Karpas-422 (cell line): ENCODE data around the gene IGLL5. TPM values are rescaled to one million over a fixed set of nuclear protein-coding genes. Genes with fewer than 3 reads are reported as not detected.

Experiments
- DNase-seq: peaks from one replicate; pipeline ENCODE4 v3.0.0-alpha.2; 2015
- H2AFZ ChIP-seq: fragments of 200-600 bp; sonication (generic); 2 replicates; pipeline ENCODE4 v1.6.1; 2014; ENCODE audit warnings: antibody characterized with exemption, low read length, mixed read lengths
- H3K27ac ChIP-seq: fragments of 200-600 bp; sonication (generic); 2 replicates; pipeline ENCODE4 v1.5.1; 2014; ENCODE audit warnings: mild to moderate bottlenecking, low read length, moderate library complexity
- H3K27me3 ChIP-seq: fragments of 200-600 bp; sonication (generic); 2 replicates; pipeline ENCODE4 v1.6.1; 2014; ENCODE audit warnings: low read length, mixed read lengths
- H3K36me3 ChIP-seq: fragments of 200-600 bp; sonication (generic); 2 replicates; pipeline ENCODE4 v1.6.1; 2014; ENCODE audit warnings: low read length, mixed read lengths; ENCODE audit not compliant: insufficient read depth
- H3K4me1 ChIP-seq: fragments of 200-600 bp; sonication (generic); 2 replicates; pipeline ENCODE4 v1.6.1; 2014; ENCODE audit warnings: mild to moderate bottlenecking, low read length, mixed read lengths
- H3K4me2 ChIP-seq: fragments of 200-600 bp; sonication (generic); 2 replicates; pipeline ENCODE4 v1.6.1; 2014; ENCODE audit warnings: low read length, low read depth, mild to moderate bottlenecking; ENCODE audit not compliant: poor library complexity, severe bottlenecking
- H3K4me3 ChIP-seq: fragments of 200-600 bp; sonication (generic); 2 replicates; pipeline ENCODE4 v1.5.1; 2014; ENCODE audit warnings: mild to moderate bottlenecking, antibody characterized with exemption, low read length, mixed read lengths
- H3K79me2 ChIP-seq: fragments of 200-600 bp; sonication (generic); 2 replicates; pipeline ENCODE4 v1.6.1; 2014; ENCODE audit warnings: mild to moderate bottlenecking, low read length, mixed read lengths
- H3K9ac ChIP-seq: fragments of 200-600 bp; sonication (generic); 2 replicates; pipeline ENCODE4 v1.6.0; 2014; ENCODE audit warnings: low read length
- H3K9me2 ChIP-seq: fragments of 200-600 bp; sonication (generic), shearing (Covaris generic); replicated peaks from 2 replicates; pipeline ENCODE4 v1.6.0; 2014; ENCODE audit warnings: mild to moderate bottlenecking, low read length, moderate library complexity; ENCODE audit not compliant: insufficient read depth
- H3K9me3 ChIP-seq: fragments of 300-700, 200-600 bp; sonication (generic); 2 replicates; pipeline ENCODE4 v1.6.1; 2014; ENCODE audit warnings: low read length, mixed read lengths
- H4K20me1 ChIP-seq: fragments of 200-600 bp; sonication (generic); 2 replicates; pipeline ENCODE4 v1.6.1; 2014; ENCODE audit warnings: mild to moderate bottlenecking, antibody characterized with exemption, low read length, low read depth; ENCODE audit not compliant: insufficient read depth
- total RNA-seq: library from RNA; depleted of rRNA; stranded (reverse); fragments of >200 nt; shearing (Covaris generic); gene quantifications from 2 replicates; pipeline ENCODE4 v1.2.3, GENCODE V29; 2014; ENCODE audit warnings: low replicate concordance

The IGLL5 gene
- total RNA-seq, 1 experiment from 2014 or later, result 1.1 TPM

DNA sequence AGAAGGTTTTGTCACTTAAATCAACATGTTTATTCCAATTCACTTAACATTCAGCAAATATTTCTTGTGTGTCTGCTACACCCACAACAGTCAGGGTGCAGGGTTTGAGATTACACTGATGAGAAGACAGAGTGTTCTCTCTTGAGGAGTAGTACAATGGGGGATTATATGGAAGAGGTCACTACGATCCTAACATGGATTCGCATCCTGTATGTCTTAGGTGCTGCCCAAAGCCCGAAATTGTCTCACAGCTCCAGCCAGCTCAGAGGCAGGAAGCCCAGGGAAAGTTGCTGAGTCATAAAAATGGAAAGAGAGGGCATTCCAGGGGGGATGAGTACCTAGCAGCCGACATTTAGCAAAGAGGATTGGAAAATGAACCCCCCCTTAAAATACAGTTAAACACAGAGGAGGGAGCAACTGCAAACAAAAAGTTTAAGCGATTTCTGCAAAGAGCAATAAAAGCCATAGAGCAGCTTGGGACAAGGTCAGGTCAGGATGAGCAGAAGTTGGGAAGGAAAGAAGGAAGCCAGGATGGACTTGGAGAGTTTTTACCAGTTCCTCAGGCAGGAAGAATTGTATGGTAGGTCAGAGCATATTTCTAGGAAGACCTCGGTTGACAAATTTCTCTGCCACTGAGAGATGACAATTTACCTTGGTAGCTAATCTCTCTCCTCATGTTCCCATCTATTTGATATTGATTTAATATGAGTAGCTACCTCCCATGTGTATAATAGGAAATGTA lies 49.5 kb downstream of the IGLL5 start:
- H3K27me3 ChIP-seq, result no peaks in the 10 kb centered on the region
- no peaks in the 10 kb centered on the region for H3K36me3 ChIP-seq
- H2AFZ ChIP-seq, result no peak overlapping the region
- H3K27ac ChIP-seq, result peak overlapping the region; percentile 92; the same call in 1 of the 2 replicates
- DNase-seq, result no peak
- no peaks in the 10 kb centered on the region for H3K9me3 ChIP-seq
- H3K4me3 ChIP-seq, result no peak overlapping the region
- peaks cover 3% of the 10 kb centered on the region; the same call in 1 of the 2 replicates for H4K20me1 ChIP-seq
- H3K4me1 ChIP-seq, result peaks cover 98% of the 10 kb centered on the region
- no peaks in the 10 kb centered on the region for H3K9me2 ChIP-seq
- H3K9ac ChIP-seq, result no peak overlapping the region
- H3K79me2 ChIP-seq, result no peaks in the 10 kb centered on the region
- H3K4me2 ChIP-seq, result no peak overlapping the region

DNA sequence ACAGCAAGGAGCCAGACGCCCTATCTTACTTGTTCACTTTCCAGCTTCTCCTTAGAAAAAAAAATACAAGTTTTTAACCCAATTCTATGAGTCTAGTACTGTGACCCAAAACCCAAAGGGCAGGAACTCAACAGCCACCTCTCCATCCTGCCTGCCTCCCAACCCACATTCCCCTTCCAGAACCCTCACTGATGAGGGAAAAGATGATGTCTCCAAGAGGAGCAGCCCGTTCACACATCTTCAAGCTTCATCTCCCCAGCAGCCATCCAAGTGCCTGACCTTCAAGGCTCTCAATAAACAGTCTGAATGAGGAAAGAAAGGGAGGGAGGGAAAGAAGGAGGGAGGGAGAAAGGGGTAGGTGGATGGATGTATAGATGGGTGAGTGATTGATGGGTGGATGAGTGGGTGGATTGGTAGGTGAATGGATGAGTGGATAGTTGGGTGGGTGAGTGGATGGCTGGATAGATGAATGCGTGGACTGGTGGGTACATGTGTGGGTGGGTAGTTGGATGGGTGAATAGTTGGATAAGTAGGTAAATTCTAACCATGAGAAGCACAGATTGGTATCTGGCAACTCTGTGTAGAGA lies 50.4 kb downstream of the IGLL5 start:
- H4K20me1 ChIP-seq, result no peaks in the 10 kb centered on the region; the same call in 1 of the 2 replicates

DNA sequence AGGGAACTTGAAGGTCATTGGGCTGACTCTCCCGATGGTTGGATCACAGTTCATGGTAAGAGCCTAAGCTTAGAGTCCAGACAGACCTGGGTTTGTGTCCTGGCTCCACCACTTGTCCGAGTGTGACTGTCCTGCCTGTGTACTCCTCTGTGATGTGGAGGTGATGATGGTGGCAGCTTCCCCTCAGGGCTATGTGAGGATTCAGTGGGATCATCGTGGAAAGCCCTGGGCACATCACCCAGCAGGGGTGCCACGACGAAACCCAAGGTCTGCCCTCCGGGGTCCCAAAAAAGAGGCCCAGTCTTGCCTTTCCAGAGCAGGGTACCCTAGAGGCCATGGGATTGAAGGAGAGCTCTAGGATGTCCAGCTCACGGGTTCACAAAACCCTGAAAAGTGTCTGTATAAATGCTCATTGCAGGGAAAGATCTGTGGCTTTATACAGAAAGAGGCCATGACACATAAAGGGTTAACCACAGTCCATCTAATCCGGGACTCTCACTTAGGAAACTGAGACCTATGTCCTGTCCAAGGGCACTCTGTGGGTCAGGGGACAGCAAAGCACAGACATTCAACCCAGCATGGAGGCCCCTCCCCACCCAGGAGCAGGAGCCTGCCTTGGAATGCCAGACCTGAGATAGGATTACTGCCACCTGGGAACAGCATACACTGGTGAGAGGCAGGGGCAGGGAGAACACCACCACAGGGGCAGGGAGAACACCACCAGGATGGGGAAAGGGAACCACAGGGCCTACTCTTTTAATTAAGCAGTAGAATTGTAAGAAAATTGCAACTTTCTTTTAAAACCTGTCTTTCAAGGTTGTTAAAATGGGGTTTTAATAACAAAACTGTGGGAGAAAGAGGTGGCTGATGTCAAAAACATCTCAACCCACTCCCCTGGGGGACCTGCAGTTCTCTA lies 51.3 kb downstream of the IGLL5 start:
- Histone ChIP-seq H3K36me3 (no peaks in the 10 kb centered on the region), H2AFZ (no peak overlapping the region), H4K20me1 (no peaks in the 10 kb centered on the region; the same call in 1 of the 2 replicates), H3K79me2 (no peaks in the 10 kb centered on the region), H3K4me2 (peak overlapping the region; percentile 25), H3K4me1 (peaks cover 98% of the 10 kb centered on the region), H3K9me3 (no peaks in the 10 kb centered on the region), H3K4me3 (no peak overlapping the region), H3K27me3 (no peaks in the 10 kb centered on the region), H3K27ac (no peak overlapping the region), H3K9me2 (no peaks in the 10 kb centered on the region), H3K9ac (peak overlapping the region; percentile 21; the same call in 1 of the 2 replicates)
- DNase-seq, result no peak

More for the DNA sequence above, 50.4 kb downstream of the IGLL5 start:
- Histone ChIP-seq H3K4me3 (no peak overlapping the region), H3K27ac (no peak overlapping the region), H3K4me1 (peaks cover 98% of the 10 kb centered on the region), H3K9ac (no peak overlapping the region), H3K4me2 (no peak overlapping the region), H2AFZ (no peak overlapping the region), H3K9me2 (no peaks in the 10 kb centered on the region), H3K27me3 (no peaks in the 10 kb centered on the region), H3K79me2 (no peaks in the 10 kb centered on the region), H3K36me3 (no peaks in the 10 kb centered on the region), H3K9me3 (no peaks in the 10 kb centered on the region)
- no peak for DNase-seq

DNA sequence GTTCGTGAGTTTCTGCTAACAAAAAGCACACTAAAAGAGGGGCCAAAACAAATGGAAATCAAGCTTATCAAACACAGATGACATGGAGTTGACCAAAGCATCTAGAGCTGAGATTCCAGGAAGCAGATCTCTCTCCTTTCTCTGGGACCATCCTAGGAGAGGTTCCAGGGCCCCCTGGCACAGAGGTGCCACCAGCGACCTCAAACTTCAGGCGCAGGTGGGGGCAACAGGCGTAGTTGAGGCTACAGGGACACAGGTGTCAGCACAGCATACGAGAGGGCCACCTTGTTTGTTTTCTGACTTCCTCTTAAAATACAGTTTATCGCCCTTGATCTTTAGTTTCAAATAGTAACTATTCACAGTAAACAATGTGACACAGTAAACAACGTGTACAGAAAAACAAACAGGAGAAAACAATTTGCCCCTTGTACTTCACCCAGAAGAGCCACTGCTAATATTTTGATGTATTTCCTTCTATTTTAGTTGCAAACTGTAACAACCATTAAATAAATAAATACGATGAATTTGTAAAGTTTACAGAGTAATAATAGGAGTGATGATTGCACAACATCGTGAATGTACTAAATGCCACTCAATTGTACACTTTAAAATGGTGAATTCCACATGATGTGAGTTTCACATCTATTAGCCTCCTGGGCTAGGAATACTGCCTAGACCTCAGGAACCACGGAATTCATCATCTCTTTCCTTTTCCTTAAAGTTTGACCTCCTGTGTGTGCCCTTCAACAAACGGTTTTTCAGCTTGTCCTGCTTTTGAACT lies 52.2 kb downstream of the IGLL5 start:
- Histone ChIP-seq H3K4me2 (peak overlapping the region; percentile 25), H3K27ac (peak overlapping the region; percentile 2; the same call in 1 of the 2 replicates)

DNA sequence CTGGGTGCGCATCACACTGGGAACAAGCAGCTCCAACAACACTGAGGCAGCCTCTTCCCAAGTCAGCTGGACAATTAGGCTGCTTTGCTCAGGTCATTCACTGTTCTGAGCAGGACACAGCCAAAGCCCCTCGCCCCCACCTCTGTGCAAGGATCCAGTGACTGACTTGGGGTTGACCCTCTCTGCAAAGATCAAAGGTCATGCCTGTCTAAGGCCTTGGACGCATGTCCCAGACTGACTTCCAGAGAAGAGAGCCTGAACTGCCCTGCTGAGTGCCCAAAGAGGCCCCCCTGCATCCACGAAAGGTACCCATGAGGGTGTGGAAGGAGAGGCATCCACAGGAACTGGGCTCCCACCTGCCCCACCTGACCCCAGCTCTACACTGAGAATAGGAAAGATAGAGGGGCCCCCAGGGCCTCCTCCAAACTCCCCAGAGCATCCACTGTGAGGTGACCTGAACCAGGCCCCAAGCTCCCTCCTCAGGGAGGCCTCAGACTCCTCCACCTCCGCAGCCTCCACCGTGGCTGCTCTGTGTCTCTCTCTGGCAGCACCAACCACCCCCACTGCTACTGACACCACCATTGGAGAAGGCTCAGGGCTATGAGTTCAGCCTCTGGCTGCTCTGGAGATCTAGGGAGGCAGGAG lies 53.5 kb downstream of the IGLL5 start:
- Histone ChIP-seq H3K4me2 (peak overlapping the region; percentile 9), H3K27ac (no peak overlapping the region), H3K27me3 (no peaks in the 10 kb centered on the region), H3K4me3 (no peak overlapping the region), H3K36me3 (no peaks in the 10 kb centered on the region), H3K79me2 (no peaks in the 10 kb centered on the region), H3K4me1 (peaks cover 98% of the 10 kb centered on the region), H3K9ac (peak overlapping the region; percentile 27), H2AFZ (no peak overlapping the region), H4K20me1 (no peaks in the 10 kb centered on the region; the same call in 1 of the 2 replicates), H3K9me3 (no peaks in the 10 kb centered on the region), H3K9me2 (no peaks in the 10 kb centered on the region)
- no peak for DNase-seq

More for the DNA sequence above, 52.2 kb downstream of the IGLL5 start:
- no peak overlapping the region for H3K4me3 ChIP-seq
- no peaks in the 10 kb centered on the region for H3K27me3 ChIP-seq
- H3K9ac ChIP-seq, result peak overlapping the region; percentile 21; the same call in 1 of the 2 replicates
- H3K9me3 ChIP-seq, result no peaks in the 10 kb centered on the region
- no peaks in the 10 kb centered on the region for H3K36me3 ChIP-seq
- no peaks in the 10 kb centered on the region; the same call in 1 of the 2 replicates for H4K20me1 ChIP-seq
- H3K79me2 ChIP-seq, result no peaks in the 10 kb centered on the region
- H2AFZ ChIP-seq, result no peak overlapping the region
- peaks cover 98% of the 10 kb centered on the region for H3K4me1 ChIP-seq
- DNase-seq, result no peak
- no peaks in the 10 kb centered on the region for H3K9me2 ChIP-seq

DNA sequence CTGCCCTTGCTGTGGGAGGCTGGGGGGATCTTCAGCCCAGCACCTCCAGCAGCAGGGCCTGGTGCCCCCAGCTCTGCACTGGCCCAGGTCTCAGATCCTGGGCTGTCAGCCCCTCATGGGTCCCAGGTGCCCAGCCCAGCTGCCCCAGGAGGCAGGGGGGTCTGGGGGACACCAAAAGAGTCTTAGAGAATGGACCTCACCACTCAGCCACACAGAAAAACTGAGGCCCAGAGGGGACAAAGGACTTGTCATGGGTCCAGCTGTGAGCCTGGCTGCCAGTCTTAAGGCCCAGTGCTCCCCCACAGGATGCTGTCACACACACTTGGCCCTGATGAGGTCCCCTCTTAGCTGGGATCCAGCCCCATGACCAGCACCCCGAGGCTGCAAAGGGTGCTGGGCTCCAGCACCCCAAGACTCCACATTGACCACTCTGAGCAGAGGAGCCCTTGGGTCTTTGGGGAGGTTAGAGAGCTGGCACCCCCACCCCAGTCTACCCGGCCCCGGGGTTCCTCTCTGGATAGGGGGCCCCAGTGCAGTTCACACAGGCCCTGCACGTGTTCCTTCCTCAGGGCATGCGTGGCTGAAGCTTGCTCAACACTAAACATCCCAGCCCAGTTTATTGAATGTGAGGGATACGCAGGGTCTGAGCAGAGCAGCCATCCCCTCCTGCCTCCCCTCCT lies 54.4 kb downstream of the IGLL5 start:
- Histone ChIP-seq H3K9me2 (no peaks in the 10 kb centered on the region), H3K36me3 (no peaks in the 10 kb centered on the region), H3K9ac (peak overlapping the region; percentile 27), H2AFZ (no peak overlapping the region), H3K9me3 (no peaks in the 10 kb centered on the region), H4K20me1 (no peaks in the 10 kb centered on the region; the same call in 1 of the 2 replicates), H3K27me3 (no peaks in the 10 kb centered on the region), H3K4me1 (peaks cover 96% of the 10 kb centered on the region), H3K4me3 (no peak overlapping the region), H3K4me2 (peak overlapping the region; percentile 9), H3K79me2 (no peaks in the 10 kb centered on the region), H3K27ac (peak overlapping the region; percentile 18; the same call in 1 of the 2 replicates)
- DNase-seq, result no peak
